Transverse colon (tissue), 4 donors: Measurements from ENCODE around the gene CHEK1. TPM values are rescaled to one million over a fixed set of nuclear protein-coding genes. Genes with fewer than 3 reads are reported as not detected.

Experiments used
- DNase-seq: peaks from one replicate; pipeline ENCODE4 v3.0.0-alpha.2; 2019
- H3K27ac ChIP-seq, 4 donors: fragments of 200-600 bp; sonication (generic); 2 replicates each; pipeline ENCODE4 v1.5.1; 2016 to 2018; ENCODE audit warnings: inconsistent platforms in 4 of 4
- H3K27me3 ChIP-seq: fragments of 200-600 bp; sonication (generic); 2 replicates; pipeline ENCODE4 v1.5.1; 2017; ENCODE audit warnings: inconsistent platforms
- H3K36me3 ChIP-seq, 4 donors: fragments of 200-600 bp; sonication (generic); 2 replicates each; pipeline ENCODE4 v1.5.1; 2017 to 2019; ENCODE audit warnings: inconsistent platforms in 4 of 4
- H3K4me1 ChIP-seq, 4 donors: fragments of 200-600 bp; sonication (generic); 2 replicates each; pipeline ENCODE4 v1.5.1; 2017 to 2020; ENCODE audit warnings: inconsistent platforms in 4 of 4
- H3K4me3 ChIP-seq, 4 donors: fragments of 200-600 bp; sonication (generic); 1 replicate in 1 of 4; 2 replicates in 3 of 4; pipeline versions ENCODE4 v1.5.1 to v1.6.1; 2017 to 2019; ENCODE audit warnings: inconsistent platforms in 4 of 4
- H3K9me3 ChIP-seq, 2 donors: fragments of 200-600 bp; sonication (generic); 2 replicates each; pipeline ENCODE4 v1.5.1; 2017 to 2019; ENCODE audit warnings: inconsistent platforms in 2 of 2
- EP300 ChIP-seq: sonication (generic); formaldehyde crosslinking; IDR thresholded peaks from one replicate; pipeline ENCODE4 v1.6.1; 2017; ENCODE audit warnings: antibody characterized with exemption, low read depth
- POLR2A ChIP-seq: fragments of 450-650 bp; IDR thresholded peaks from one replicate; pipeline ENCODE4 v1.6.1; 2016; ENCODE audit warnings: antibody characterized with exemption, mild to moderate bottlenecking, moderate library complexity
- POLR2AphosphoS5 ChIP-seq, 3 donors: sonication (generic); formaldehyde crosslinking; IDR thresholded peaks; one replicate each; pipeline ENCODE4 v1.6.1; 2016; ENCODE audit warnings: antibody characterized with exemption in 3 of 3
- WGBS, 2 donors: methylation state at CpG; one replicate each; pipeline ENCODE4 v1.1.5; 2018; ENCODE audit warnings: low coverage in 1 of 2; 5-methylcytosine and 5-hydroxymethylcytosine counted together
- in situ Hi-C, 4 donors: fragments of 200-750 bp; cut with MboI; loops; one replicate each; pipeline versions ENCODE4 v1.15.0 to v1.15.1; 2017; ENCODE audit warnings: low sequenced_read_pairs in 3 of 4, low pct_ligation_motif_present in 1 of 4, low pct_unique_long_range_greater_than_20kb in 1 of 4
- intact Hi-C: fragments of 100-400 bp; cut with DNase I; formaldehyde crosslinking; loops from one replicate; pipeline ENCODE4 v1.15.1; 2023; ENCODE audit warnings: low total_unique reads
- total RNA-seq, 4 donors: library from RNA; depleted of rRNA; stranded (reverse); fragments of >200 nt; gene quantifications; one replicate each; pipeline ENCODE4 v1.1.0, GENCODE V29; 2016
- TF ChIP-seq, protein P1 (sequence below), 5 experiments: fragments of 200-600 bp in 3 of 5; fragments of 450-650 bp in 2 of 5; sonication (generic) in 3 of 5; IDR thresholded peaks; 1 replicate in 2 of 5; 2 replicates in 3 of 5; pipeline ENCODE4 v1.5.1; 2016 to 2017; ENCODE audit warnings: antibody characterized with exemption in 5 of 5, inconsistent platforms in 3 of 5, mild to moderate bottlenecking in 2 of 5, moderate library complexity in 1 of 5

The CHEK1 gene
- total RNA-seq, 4 donors from 2014 or later, result 0.37 to 194 (median 4.3) TPM

DNA sequence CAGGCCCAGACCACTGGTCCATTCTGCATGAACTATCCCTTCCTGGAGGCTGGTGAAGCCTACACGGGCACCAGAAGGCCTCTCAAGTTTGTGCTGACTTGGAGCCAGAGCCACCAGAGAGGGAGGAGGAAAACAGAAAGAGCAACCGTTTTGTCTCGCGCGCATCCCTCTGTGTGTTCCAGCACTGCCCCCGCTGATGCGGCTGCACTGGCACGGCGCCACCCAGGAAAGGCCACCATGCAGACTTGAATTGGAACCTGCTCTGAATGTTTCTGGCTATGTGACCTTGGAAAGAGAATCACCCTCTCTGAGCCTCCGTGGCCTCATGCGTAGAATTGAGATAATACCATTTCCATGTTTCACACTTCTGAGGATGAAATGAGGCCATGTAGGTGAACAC, 63.1 kb downstream of the CHEK1 start:
- TF ChIP-seq, protein P1, sequence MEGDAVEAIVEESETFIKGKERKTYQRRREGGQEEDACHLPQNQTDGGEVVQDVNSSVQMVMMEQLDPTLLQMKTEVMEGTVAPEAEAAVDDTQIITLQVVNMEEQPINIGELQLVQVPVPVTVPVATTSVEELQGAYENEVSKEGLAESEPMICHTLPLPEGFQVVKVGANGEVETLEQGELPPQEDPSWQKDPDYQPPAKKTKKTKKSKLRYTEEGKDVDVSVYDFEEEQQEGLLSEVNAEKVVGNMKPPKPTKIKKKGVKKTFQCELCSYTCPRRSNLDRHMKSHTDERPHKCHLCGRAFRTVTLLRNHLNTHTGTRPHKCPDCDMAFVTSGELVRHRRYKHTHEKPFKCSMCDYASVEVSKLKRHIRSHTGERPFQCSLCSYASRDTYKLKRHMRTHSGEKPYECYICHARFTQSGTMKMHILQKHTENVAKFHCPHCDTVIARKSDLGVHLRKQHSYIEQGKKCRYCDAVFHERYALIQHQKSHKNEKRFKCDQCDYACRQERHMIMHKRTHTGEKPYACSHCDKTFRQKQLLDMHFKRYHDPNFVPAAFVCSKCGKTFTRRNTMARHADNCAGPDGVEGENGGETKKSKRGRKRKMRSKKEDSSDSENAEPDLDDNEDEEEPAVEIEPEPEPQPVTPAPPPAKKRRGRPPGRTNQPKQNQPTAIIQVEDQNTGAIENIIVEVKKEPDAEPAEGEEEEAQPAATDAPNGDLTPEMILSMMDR (IDR thresholded peaks at IDR 0.05), result no peak
- no peak for TF ChIP-seq POLR2A
- no peak for TF ChIP-seq POLR2AphosphoS5 (IDR thresholded peaks at IDR 0.05)
- no peak for TF ChIP-seq EP300
- Histone ChIP-seq H3K4me3 (no peak overlapping the region), H3K9me3 (no peaks in the 10 kb centered on the region), H3K27me3 (no peaks in the 10 kb centered on the region), H3K27ac (no peak overlapping the region), H3K4me1 (no peaks in the 10 kb centered on the region), H3K36me3 (no peaks in the 10 kb centered on the region)
- no peak for DNase-seq
- WGBS, 2 donors, result 98 to 100% methylated on average over 2 to 11 of the region's 11 CpGs
- intact Hi-C loops (no loop called here), in situ Hi-C loops (no loop called here)

DNA sequence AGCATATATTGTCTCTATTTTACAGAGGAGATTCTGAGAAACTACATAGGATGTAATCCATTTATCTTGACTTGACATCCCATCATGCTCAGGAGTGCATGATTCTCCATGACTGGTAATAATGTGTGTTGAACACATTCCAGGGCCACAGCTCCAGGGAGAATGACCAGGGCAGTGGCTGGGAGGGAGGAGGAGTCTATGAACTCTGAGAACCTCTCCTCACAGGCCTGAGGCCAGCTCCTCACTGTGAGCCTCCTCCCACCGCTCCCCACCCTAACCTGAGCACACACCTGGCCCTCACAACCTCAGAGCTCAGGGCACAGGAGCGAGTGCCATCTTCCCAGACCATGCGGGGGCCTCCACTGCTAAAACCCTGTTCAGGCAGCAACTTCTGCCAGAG, 63.7 kb downstream of the CHEK1 start:
- TF ChIP-seq EP300 (no peak), POLR2AphosphoS5 (IDR thresholded peaks at IDR 0.05) (no peak), POLR2A (no peak)
- TF ChIP-seq, protein P1 (IDR thresholded peaks at IDR 0.05), result no peak
- H3K27ac ChIP-seq, result no peak overlapping the region
- no peak for DNase-seq
- H3K27me3 ChIP-seq, result no peaks in the 10 kb centered on the region
- no peaks in the 10 kb centered on the region for H3K9me3 ChIP-seq
- in situ Hi-C loops (no loop called here), intact Hi-C loops (no loop called here)
- whole genome bisulfite sequencing, 2 donors, result 92% methylated on average over 3 of the region's 3 CpGs; no CpG with 5 or more reads in 1 of the 2 donors
- H3K4me3 ChIP-seq, result no peak overlapping the region
- H3K4me1 ChIP-seq, result no peaks in the 10 kb centered on the region
- no peaks in the 10 kb centered on the region for H3K36me3 ChIP-seq

DNA sequence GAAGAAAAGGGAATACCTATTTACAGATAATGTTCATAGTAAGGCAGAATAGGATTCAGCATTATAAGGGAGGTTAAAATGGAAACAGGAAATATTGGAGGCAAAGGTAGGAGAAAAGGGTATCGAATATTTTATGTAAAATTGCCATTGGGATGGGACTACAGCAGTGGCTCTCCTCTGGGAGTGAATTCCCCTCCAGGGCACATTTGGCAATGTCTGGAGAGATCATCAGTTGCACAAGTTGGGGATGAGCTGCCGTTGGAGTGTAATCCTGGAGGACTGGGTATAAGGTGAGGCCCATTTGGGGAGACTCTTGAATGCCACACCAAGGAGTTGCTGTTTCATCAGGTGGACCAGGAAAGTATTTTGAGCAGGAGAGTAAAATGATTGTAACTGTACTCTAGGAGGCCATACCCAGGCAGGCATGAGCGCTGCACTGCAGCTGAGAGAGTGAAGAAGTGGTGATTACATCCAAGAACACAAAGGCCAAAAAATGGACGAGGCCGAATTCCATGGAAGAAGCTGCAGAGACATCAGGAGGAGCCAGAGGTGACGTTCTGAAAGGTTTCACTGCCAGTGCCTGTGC, 64.4 kb downstream of the CHEK1 start:
- no peaks in the 10 kb centered on the region for H3K27me3 ChIP-seq
- H3K4me1 ChIP-seq, result no peaks in the 10 kb centered on the region
- intact Hi-C loops, result no loop called here
- WGBS, 2 donors, result 86 to 100% methylated on average over 1 to 6 of the region's 6 CpGs
- no peak for DNase-seq
- no peaks in the 10 kb centered on the region for H3K36me3 ChIP-seq
- H3K27ac ChIP-seq, result no peak overlapping the region
- TF ChIP-seq, protein P1 (IDR thresholded peaks at IDR 0.05), result no peak
- TF ChIP-seq POLR2A (no peak), POLR2AphosphoS5 (IDR thresholded peaks at IDR 0.05) (no peak), EP300 (no peak)
- no peaks in the 10 kb centered on the region for H3K9me3 ChIP-seq
- in situ Hi-C loops, result no loop called here
- H3K4me3 ChIP-seq, result no peak overlapping the region

DNA sequence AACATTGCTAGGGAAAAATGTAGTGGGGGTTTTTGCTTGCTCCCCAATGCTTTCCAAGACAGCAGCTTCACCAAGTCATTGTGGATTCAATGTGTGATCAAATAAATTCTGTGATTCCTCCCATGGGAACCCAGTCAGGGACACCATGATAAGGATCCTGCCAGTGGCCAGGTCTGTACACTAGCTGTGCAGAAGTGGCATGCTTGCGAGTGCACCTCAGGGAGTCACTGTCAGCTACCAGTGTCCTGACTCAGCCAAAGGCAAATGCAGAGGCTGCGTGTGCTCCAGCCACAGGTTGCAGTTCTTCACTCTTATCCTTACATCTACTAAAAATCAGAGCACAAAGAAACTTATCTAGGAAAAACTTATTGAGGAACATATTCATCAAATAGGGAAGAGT, 65.0 kb downstream of the CHEK1 start:
- H3K36me3 ChIP-seq, result no peaks in the 10 kb centered on the region
- in situ Hi-C loops, result no loop called here
- no peaks in the 10 kb centered on the region for H3K27me3 ChIP-seq
- H3K9me3 ChIP-seq, result no peaks in the 10 kb centered on the region
- intact Hi-C loops, result no loop called here
- no peak overlapping the region for H3K27ac ChIP-seq
- TF ChIP-seq, protein P1 (IDR thresholded peaks at IDR 0.05), result no peak
- no peak for TF ChIP-seq EP300
- TF ChIP-seq POLR2A, result no peak
- TF ChIP-seq POLR2AphosphoS5 (IDR thresholded peaks at IDR 0.05), result no peak
- no peak overlapping the region for H3K4me3 ChIP-seq
- no peak for DNase-seq
- WGBS, 2 donors, result 97% methylated on average over 2 of the region's 2 CpGs; no CpG with 5 or more reads in 1 of the 2 donors
- H3K4me1 ChIP-seq, result no peaks in the 10 kb centered on the region
